Heart right ventricle (tissue), 16 donors: ENCODE data around the gene USP8. TPM values are rescaled to one million over a fixed set of nuclear protein-coding genes. Genes with fewer than 3 reads are reported as not detected.
"Not testable (repeated sequence)": the region's sequence is repeated elsewhere in the genome, so short reads cannot be mapped to it uniquely, and the experiment has no call there.

Experiments
- ATAC-seq, 8 donors: fragments of 200-7000 bp; cut with Tn5 transposase; one replicate each; pipeline ENCODE4 v1.9.1; 2020; ENCODE audit warnings: mild to moderate bottlenecking in 8 of 8, moderate library complexity in 8 of 8, moderate number of reproducible peaks in 1 of 8
- DNase-seq, 2 donors: peaks; one replicate each; pipeline ENCODE4 v3.0.0-alpha.2; 2020
- H3K27ac ChIP-seq, 10 donors: fragments of 200-600 bp; sonication (generic) in 2 of 10; one replicate each; pipeline versions ENCODE4 v1.5.0 to v1.8.0; 2020 to 2022; ENCODE audit warnings: mild to moderate bottlenecking in 3 of 10
- H3K27me3 ChIP-seq, 7 donors: fragments of 200-600 bp; one replicate each; pipeline ENCODE4 v1.8.0; 2021 to 2022; ENCODE audit warnings: mild to moderate bottlenecking in 2 of 7
- H3K36me3 ChIP-seq, 9 donors: fragments of 200-600 bp; sonication (generic) in 1 of 9; one replicate each; pipeline versions ENCODE4 v1.5.0 to v1.8.0; 2020 to 2022; ENCODE audit warnings: mild to moderate bottlenecking in 2 of 9
- H3K4me1 ChIP-seq, 9 donors: fragments of 200-600 bp; sonication (generic) in 1 of 9; one replicate each; pipeline versions ENCODE4 v1.5.0 to v1.8.0; 2020 to 2022; ENCODE audit warnings: mild to moderate bottlenecking in 4 of 9
- H3K4me3 ChIP-seq, 10 donors: fragments of 200-600 bp; sonication (generic) in 2 of 10; one replicate each; pipeline versions ENCODE4 v1.5.0 to v1.8.0; 2020 to 2022; ENCODE audit warnings: mild to moderate bottlenecking in 7 of 10, moderate library complexity in 2 of 10
- H3K9me3 ChIP-seq, 11 donors: fragments of 200-600 bp in 10 of 11; sonication (generic) in 2 of 11; one replicate each; pipeline versions ENCODE4 v1.5.0 to v1.8.0; 2013 to 2022; ENCODE audit warnings: mild to moderate bottlenecking in 2 of 11, control low read depth in 1 of 11, moderate library complexity in 1 of 11
- WGBS, 2 donors: extraction: QIAGEN DNeasy Blood & Tissue Kit; methylation state at CpG; one replicate each; pipeline ENCODE4 v1.1.7; 2013; ENCODE audit warnings: inconsistent platforms in 1 of 2; 5-methylcytosine and 5-hydroxymethylcytosine counted together
- intact Hi-C, 10 donors: fragments of 100-400 bp; cut with DNase I; formaldehyde crosslinking; loops; one replicate each; pipeline versions ENCODE4 v1.11.1 to v1.14.2; 2022
- polyA plus RNA-seq, 2 donors: library from polyadenylated mRNA; stranded (reverse); fragments of 200-250 nt; gene quantifications; one replicate each; pipeline ENCODE4 v1.2.3, GENCODE V29; 2013
- total RNA-seq, 10 donors: library from RNA; stranded (reverse); fragmentation: NEBNext Ultra II Directional in 3 of 10; extraction: Animal tissue kit (Norgen Biotek cat#: 25700) in 3 of 10; gene quantifications; one replicate each; pipeline versions ENCODE4 v1.2.1 to v1.2.4, GENCODE V29; 2021 to 2023
- TF ChIP-seq, protein P1 (sequence below), 9 donors: fragments of 200-600 bp; sonication (generic) in 2 of 9; IDR thresholded peaks; one replicate each; pipeline versions ENCODE4 v1.5.0 to v1.8.0; 2021 to 2022; ENCODE audit warnings: antibody characterized with exemption in 9 of 9, mild to moderate bottlenecking in 5 of 9, moderate library complexity in 1 of 9
- donor health status: Arrhythmogenic right ventricular cardiomyopathy.
- donor health status: ischemic (EF 13 %, LVEDD 7.1; RV severe dilation, severe dysfunction).
- donor health status: healthy with polysubstance abuse.
- donor health status: DM: no; HTN: yes; CAD: no.
- donor health status: DM: no; HTN: no; CAD: no.
- donor health status: ischemic (EF 25% LVEDD 6.9; RV normal size, moderate dysfunction).
- donor health status: ischemic (EF 25% LVEDD 5.7; RV mildly dilated, moderate dysfunction).
- donor health status: healthy.
- donor health status: DM: yes; HTN: yes; CAD: no.
- donor health status: Ischemic cardiomyopathy.
- donor health status: ischemic (EF 35%, LVEDD 5.7; RV mildly dilated, moderate dysfunction).
- donor health status: nonischemic (EF 11% LVEDD 7.7; RV severe dilation, severe dysfunction).
- donor health status: DM: yes; HTN: yes; CAD: no.
- donor health status: PGD.
- donor health status: ischemic (EF 29% LVEDD 5.4; RV normal size, mild dysfunction).
- donor health status: nonischemic (EF 23%, LVEDD 6.1; RV moderate dilation, normal function).

Gene USP8
- total and polyA plus RNA-seq, 12 donors = 16.3 to 53.6 (median 45.6) TPM

DNA sequence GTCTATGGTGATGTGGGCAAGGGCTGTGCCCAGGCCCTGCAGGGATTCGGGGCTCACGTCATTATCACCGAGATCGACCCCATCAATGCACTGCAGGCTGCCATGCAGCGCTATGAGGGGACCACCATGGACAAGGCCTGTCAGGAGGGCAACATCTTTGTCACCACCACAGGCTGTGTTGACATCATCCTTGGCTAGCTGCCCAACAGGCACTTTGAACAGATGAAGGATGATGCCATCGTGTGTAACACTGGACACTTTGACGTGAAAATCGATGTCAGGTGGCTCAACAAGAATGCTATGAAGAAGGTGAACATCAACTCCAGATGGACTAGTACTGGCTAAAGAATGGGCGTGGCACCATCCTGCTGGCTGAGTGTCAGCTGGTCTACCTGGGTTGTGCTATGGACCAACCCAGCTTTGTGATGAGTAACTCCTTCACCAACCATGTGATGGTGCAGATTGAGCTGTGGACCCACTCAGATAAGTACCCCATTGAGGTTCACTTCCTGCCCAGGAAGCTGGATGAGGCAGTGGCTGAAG lies 6.1 kb upstream of the USP8 start:
- no peaks in the 10 kb centered on the region for H3K36me3 ChIP-seq
- no peak overlapping the region for H3K27ac ChIP-seq
- H3K9me3 ChIP-seq = no peaks in the 10 kb centered on the region
- DNase-seq (no peak), ATAC-seq (no peak)
- no peaks in the 10 kb centered on the region for H3K4me1 ChIP-seq
- WGBS, 2 donors = 88 to 90% methylated on average over 9 of the region's 9 CpGs
- TF ChIP-seq, protein P1, sequence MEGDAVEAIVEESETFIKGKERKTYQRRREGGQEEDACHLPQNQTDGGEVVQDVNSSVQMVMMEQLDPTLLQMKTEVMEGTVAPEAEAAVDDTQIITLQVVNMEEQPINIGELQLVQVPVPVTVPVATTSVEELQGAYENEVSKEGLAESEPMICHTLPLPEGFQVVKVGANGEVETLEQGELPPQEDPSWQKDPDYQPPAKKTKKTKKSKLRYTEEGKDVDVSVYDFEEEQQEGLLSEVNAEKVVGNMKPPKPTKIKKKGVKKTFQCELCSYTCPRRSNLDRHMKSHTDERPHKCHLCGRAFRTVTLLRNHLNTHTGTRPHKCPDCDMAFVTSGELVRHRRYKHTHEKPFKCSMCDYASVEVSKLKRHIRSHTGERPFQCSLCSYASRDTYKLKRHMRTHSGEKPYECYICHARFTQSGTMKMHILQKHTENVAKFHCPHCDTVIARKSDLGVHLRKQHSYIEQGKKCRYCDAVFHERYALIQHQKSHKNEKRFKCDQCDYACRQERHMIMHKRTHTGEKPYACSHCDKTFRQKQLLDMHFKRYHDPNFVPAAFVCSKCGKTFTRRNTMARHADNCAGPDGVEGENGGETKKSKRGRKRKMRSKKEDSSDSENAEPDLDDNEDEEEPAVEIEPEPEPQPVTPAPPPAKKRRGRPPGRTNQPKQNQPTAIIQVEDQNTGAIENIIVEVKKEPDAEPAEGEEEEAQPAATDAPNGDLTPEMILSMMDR (IDR thresholded peaks at IDR 0.05) = no peak
- H3K27me3 ChIP-seq = no peaks in the 10 kb centered on the region
- H3K4me3 ChIP-seq = no peak overlapping the region
- intact Hi-C loops = no loop called here

DNA sequence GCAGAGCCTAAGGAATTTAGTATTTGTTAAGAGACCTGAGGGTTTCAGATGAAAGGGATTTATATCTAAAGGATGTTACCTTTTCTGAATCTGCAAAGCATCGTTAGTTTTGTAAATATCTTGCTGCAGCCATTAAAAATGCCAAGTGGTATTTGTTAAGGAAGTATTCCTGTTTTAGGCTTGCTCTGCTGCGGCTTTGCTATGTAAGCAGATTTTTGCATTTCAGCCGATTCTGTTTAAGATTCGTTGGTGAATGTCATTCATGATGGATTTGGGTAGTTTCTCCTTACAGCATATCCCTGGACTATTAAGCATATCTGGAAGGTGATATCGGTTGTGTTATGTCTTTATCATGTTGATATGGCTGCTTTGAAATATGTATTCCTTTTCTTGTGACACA lies 1.0 kb downstream of the USP8 start:
- Histone ChIP-seq H3K9me3 (no peaks in the 10 kb centered on the region), H3K4me3 (peak overlapping the region; percentile 69 to 95 (median 82)), H3K4me1 (peaks cover 3 to 39% (median 25%) of the 10 kb centered on the region in 9 donors), H3K27ac (peak overlapping the region in 9 of 10 donors; percentile 83 to 94 (median 89)), H3K36me3 (peaks cover 0 to 19% (median 0%) of the 10 kb centered on the region in 9 donors), H3K27me3 (no peaks in the 10 kb centered on the region)
- 14% methylated on average over 5 of the region's 5 CpGs for WGBS, 2 donors
- DNase-seq = no peak
- TF ChIP-seq, protein P1 (IDR thresholded peaks at IDR 0.05) = no peak
- intact Hi-C loops = loop anchor here in 2 of 10 donors (2.0 to 10.0 kb wide), 2 partner anchors 70 to 340 kb away; partner anchors contain the start of genes GABPB1 (in 1 of the 2) and SPPL2A (in 1 of the 2)
- no peak for ATAC-seq

DNA sequence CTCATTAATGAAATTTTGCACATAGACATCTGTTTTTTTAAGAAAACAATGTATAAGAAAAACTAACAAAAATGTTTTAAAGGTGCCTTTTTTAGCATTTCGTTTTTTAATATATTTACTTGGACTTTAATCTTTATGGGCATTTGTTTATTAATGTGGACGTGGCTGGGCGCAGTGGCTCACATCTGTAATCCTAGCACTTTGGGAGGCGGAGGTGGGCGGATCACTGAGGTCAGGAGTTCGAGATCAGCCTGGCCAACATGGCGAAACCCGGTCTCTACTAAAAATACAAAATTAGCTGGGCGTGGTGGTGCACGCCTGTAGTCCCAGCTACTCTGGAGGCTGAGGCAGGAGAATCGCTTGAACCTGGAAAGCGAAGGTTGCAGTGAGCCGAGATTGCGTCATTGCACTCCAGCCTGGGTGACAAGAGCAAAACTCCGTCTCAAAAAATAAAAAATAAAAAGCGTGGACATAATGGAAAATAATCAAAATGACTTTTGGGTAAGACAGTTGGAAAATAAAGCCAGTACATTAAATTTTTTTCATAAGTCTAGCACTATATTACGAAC lies 1.6 kb downstream of the USP8 start:
- Histone ChIP-seq H3K36me3 (peaks cover 0 to 19% (median 0%) of the 10 kb centered on the region in 9 donors), H3K4me3 (peak overlapping the region in 7 of 10 donors; percentile 69 to 95 (median 79)), H3K4me1 (peaks cover 3 to 41% (median 30%) of the 10 kb centered on the region in 9 donors), H3K27ac (peak overlapping the region in 1 of 10 donors; percentile 90)
- not testable (repeated sequence) for H3K9me3 ChIP-seq, DNase-seq, H3K27me3 ChIP-seq, ATAC-seq
- 91 to 92% methylated on average over 17 of the region's 17 CpGs for WGBS, 2 donors
- intact Hi-C loops = loop anchor here in 2 of 10 donors (2.0 to 10.0 kb wide), 2 partner anchors 71 to 339 kb away; partner anchors contain the start of genes GABPB1 (in 1 of the 2) and SPPL2A (in 1 of the 2)

DNA sequence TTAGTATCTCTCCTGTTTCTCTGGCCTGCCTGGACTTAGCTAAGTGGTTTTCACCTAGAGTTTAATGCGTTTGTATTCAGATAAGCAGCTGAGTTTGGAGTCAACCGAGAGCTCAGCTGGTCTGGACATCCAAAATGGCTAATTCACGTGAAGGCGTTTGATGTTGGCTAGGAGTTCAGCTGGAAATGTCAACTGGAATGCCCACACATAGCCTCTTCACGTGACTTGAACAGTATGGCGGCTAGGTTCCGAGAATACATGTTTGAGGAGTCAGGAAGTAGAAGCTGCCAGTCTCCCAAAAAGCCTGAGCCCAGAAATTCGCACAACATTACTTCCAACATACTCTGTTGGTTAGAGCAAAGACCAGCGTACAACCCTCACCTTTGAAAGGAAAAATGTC lies 2.2 kb downstream of the USP8 start:
- 87 to 90% methylated on average over 9 of the region's 9 CpGs for WGBS, 2 donors
- intact Hi-C loops = loop anchor here in 1 of 10 donors (10.0 kb wide), 1 partner anchor 338 kb away; the partner anchor contains the start of gene SPPL2A
- ATAC-seq (no peak), DNase-seq (no peak)
- Histone ChIP-seq H3K9me3 (no peaks in the 10 kb centered on the region), H3K4me1 (peaks cover 3 to 43% (median 31%) of the 10 kb centered on the region in 9 donors), H3K4me3 (no peak overlapping the region), H3K36me3 (peaks cover 0 to 19% (median 0%) of the 10 kb centered on the region in 9 donors), H3K27ac (no peak overlapping the region), H3K27me3 (no peaks in the 10 kb centered on the region)
- TF ChIP-seq, protein P1 (IDR thresholded peaks at IDR 0.05) = no peak

DNA sequence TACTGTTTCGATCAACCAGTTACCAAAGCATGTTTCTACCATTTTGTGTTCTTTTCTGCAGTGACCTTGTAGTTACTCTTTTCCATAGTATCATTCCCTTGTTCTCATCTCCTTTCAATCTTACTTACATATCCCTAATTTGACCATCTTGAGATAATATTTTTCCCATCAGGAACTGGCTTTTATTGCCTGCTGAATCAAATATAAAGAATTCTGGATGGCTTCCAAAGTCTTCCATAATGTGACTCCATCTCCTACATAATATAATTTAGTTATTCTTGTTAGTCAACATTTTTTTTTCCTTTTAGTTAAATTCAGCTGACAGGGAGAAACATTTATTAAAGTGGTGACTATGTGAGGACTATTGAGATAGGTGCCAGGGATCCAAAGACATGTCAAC lies 7.0 kb downstream of the USP8 start:
- peaks cover 0 to 45% (median 24%) of the 10 kb centered on the region in 9 donors for H3K4me1 ChIP-seq
- DNase-seq (no peak), ATAC-seq (no peak)
- no peaks in the 10 kb centered on the region for H3K9me3 ChIP-seq
- peaks cover 0 to 50% (median 7%) of the 10 kb centered on the region in 9 donors for H3K36me3 ChIP-seq
- no peak overlapping the region for H3K27ac ChIP-seq
- TF ChIP-seq, protein P1 (IDR thresholded peaks at IDR 0.05) = no peak
- 92 to 100% methylated on average over 1 of the region's 1 CpG for WGBS, 2 donors
- intact Hi-C loops = no loop called here
- H3K4me3 ChIP-seq = no peak overlapping the region
- no peaks in the 10 kb centered on the region for H3K27me3 ChIP-seq
